Keratinocyte (primary cell): ENCODE data around the gene TNNT3. TPM values are rescaled to one million over a fixed set of nuclear protein-coding genes. Genes with fewer than 3 reads are reported as not detected.

Experiments
- DNase-seq: peaks from one replicate; pipeline ENCODE4 v3.0.0-alpha.2; 2011; ENCODE audit warnings: low read depth, missing footprints, low spot score
- FAIRE-seq: peaks from 2 replicates; lab custom pipeline; 2011; peaks lifted over from hg19 to GRCh38; lab: Jason Lieb, UNC
- H2AFZ ChIP-seq: 2 replicates; pipeline ENCODE4 v1.6.0; 2012; ENCODE audit warnings: low read length, control low read depth, inconsistent platforms; ENCODE audit not compliant: control insufficient read depth
- H3K27ac ChIP-seq: 2 replicates; pipeline ENCODE4 v1.5.1; 2011; ENCODE audit warnings: low read length; ENCODE audit not compliant: control insufficient read depth, insufficient read depth
- H3K27me3 ChIP-seq: 3 replicates; pipeline ENCODE4 v1.6.0; 2011; ENCODE audit warnings: low read length; ENCODE audit not compliant: control insufficient read depth, insufficient read depth; ENCODE audit errors: extremely low read depth
- H3K36me3 ChIP-seq, 2 experiments: 2 replicates in 1 of 2; 3 replicates in 1 of 2; pipeline ENCODE4 v1.5.1; 2011; ENCODE audit warnings: low read length in 2 of 2, mild to moderate bottlenecking in 1 of 2; ENCODE audit not compliant: control insufficient read depth in 2 of 2, insufficient read depth in 2 of 2; ENCODE audit errors: extremely low read depth in 1 of 2
- H3K4me1 ChIP-seq: 3 replicates; pipeline ENCODE4 v1.5.1; 2011; ENCODE audit warnings: low read length; ENCODE audit not compliant: control insufficient read depth, insufficient read depth; ENCODE audit errors: extremely low read depth
- H3K4me2 ChIP-seq: 3 replicates; pipeline ENCODE4 v1.6.0; 2011; ENCODE audit warnings: low read depth, low read length; ENCODE audit not compliant: control insufficient read depth, insufficient read depth; ENCODE audit errors: extremely low read depth
- H3K4me3 ChIP-seq, 3 experiments: fragments of 200-600 bp in 1 of 3; sonication (generic) in 1 of 3; 2 replicates in 2 of 3; 3 replicates in 1 of 3; pipeline ENCODE4 v1.5.1; 2011 to 2016; ENCODE audit warnings: low read length in 3 of 3, mild to moderate bottlenecking in 3 of 3, control low read depth in 2 of 3, inconsistent platforms in 1 of 3, low read depth in 1 of 3, mixed read lengths in 1 of 3, mixed run types in 1 of 3, moderate library complexity in 1 of 3; ENCODE audit not compliant: control insufficient read depth in 2 of 3, insufficient read depth in 2 of 3; ENCODE audit errors: extremely low read depth in 1 of 3
- H3K79me2 ChIP-seq: 2 replicates; pipeline ENCODE4 v1.6.0; 2012; ENCODE audit warnings: low read length; ENCODE audit not compliant: control insufficient read depth, insufficient read depth
- H3K9ac ChIP-seq: 3 replicates; pipeline ENCODE4 v1.6.0; 2011; ENCODE audit warnings: low read length; ENCODE audit not compliant: control insufficient read depth, insufficient read depth; ENCODE audit errors: extremely low read depth
- H3K9me1 ChIP-seq: 3 replicates; pipeline ENCODE4 v1.6.0; 2011; ENCODE audit warnings: low read length; ENCODE audit not compliant: control insufficient read depth, insufficient read depth; ENCODE audit errors: extremely low read depth
- H3K9me3 ChIP-seq: 2 replicates; pipeline ENCODE4 v1.5.1; 2012; ENCODE audit warnings: low read depth, low read length; ENCODE audit not compliant: control insufficient read depth
- H4K20me1 ChIP-seq: 3 replicates; pipeline ENCODE4 v1.6.0; 2011; ENCODE audit warnings: low read length; ENCODE audit not compliant: control insufficient read depth, insufficient read depth; ENCODE audit errors: extremely low read depth
- EZH2 ChIP-seq: IDR thresholded peaks from one replicate; pipeline ENCODE4 v1.6.1; 2012; ENCODE audit warnings: inconsistent platforms, mild to moderate bottlenecking, low read length, moderate library complexity
- dilution Hi-C: fragments of 300-500 bp; cut with MboI; formaldehyde crosslinking; loops from one replicate; pipeline ENCODE4 v1.7.0; 2020; ENCODE audit warnings: low sequenced_read_pairs; ENCODE audit not compliant: extremely low pct_ligation_motif_present
- polyA plus RNA-seq, 5 experiments: library from polyadenylated mRNA; depleted of rRNA in 3 of 5; stranded (reverse) in 3 of 5; stranded (forward) in 1 of 5; unstranded in 1 of 5; fragments of >200 nt; gene quantifications; 1 replicate in 1 of 5; 2 replicates in 3 of 5; 3 replicates in 1 of 5; pipeline versions ENCODE4 v1.2.1 to v1.2.3, GENCODE V29; 2011 to 2012; ENCODE audit warnings: missing spikeins in 2 of 5, low read depth in 1 of 5, low replicate concordance in 1 of 5
- TF ChIP-seq, protein P1 (sequence below), 3 experiments: IDR thresholded peaks in 1 of 3; conservative IDR thresholded peaks in 1 of 3; optimal IDR thresholded peaks in 1 of 3; 2 replicates in 2 of 3; 3 replicates in 1 of 3; pipeline versions ENCODE3 to v1.5.1; 2011; ENCODE audit warnings: low read length in 3 of 3, mild to moderate bottlenecking in 3 of 3, moderate library complexity in 2 of 3, control low read depth in 1 of 3, inconsistent platforms in 1 of 3; ENCODE audit not compliant: insufficient read depth in 2 of 3; ENCODE audit errors: extremely low read depth in 1 of 3

TNNT3 gene
- polyA plus RNA-seq, 1 donor (not counting 4 experiments of a cell fraction or from before 2014, with no cell fraction given) = 0.09 TPM

DNA sequence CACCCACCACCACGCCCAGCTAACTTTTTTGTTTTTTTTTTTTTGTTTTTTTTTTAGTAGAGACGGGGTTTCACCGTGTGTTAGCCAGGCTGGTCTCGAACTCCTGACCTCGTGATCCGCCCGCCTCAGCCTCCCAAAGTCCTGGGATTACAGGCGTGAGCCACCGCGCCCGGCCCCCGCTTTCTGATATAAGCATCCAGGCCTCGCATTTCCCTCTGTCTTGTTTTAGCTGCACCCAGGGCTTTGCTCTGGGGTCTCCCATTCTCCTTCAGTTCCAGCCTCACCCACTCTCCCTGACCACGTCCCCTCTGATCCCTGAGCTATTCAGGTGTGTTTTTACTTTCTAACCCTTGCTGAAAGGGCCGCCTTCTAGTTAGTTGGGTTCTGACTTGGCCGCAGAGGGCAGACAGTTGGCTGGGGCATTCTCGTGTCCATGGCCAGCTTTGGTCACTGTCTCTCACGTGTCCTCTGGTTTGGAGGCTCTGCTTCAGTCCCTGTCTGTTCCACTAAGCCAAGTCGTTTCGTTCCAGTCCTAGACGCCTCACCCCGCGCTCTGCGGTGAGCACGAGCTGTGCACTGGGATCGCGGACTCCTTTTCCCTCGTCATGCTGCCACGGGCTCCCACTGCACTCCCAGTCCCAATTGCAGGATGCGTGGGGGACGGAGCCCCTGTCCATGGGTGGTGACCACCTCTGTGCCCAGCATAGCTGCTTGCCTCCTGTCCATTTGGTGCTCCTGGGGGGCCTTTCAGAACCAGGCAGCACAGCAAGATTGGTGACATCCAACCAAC, 6.0 kb upstream of the TNNT3 start:
- Histone ChIP-seq H3K9me1 (no peaks in the 10 kb centered on the region), H3K4me2 (no peak overlapping the region), H3K4me1 (no peaks in the 10 kb centered on the region), H3K9me3 (no peaks in the 10 kb centered on the region), H4K20me1 (no peaks in the 10 kb centered on the region), H3K27ac (no peak overlapping the region), H3K79me2 (no peaks in the 10 kb centered on the region), H3K4me3 (no peak overlapping the region), H3K9ac (no peak overlapping the region), H2AFZ (no peak overlapping the region), H3K36me3 (no peaks in the 10 kb centered on the region), H3K27me3 (peaks cover 10% of the 10 kb centered on the region)
- TF ChIP-seq EZH2 = no peak
- TF ChIP-seq, protein P1, sequence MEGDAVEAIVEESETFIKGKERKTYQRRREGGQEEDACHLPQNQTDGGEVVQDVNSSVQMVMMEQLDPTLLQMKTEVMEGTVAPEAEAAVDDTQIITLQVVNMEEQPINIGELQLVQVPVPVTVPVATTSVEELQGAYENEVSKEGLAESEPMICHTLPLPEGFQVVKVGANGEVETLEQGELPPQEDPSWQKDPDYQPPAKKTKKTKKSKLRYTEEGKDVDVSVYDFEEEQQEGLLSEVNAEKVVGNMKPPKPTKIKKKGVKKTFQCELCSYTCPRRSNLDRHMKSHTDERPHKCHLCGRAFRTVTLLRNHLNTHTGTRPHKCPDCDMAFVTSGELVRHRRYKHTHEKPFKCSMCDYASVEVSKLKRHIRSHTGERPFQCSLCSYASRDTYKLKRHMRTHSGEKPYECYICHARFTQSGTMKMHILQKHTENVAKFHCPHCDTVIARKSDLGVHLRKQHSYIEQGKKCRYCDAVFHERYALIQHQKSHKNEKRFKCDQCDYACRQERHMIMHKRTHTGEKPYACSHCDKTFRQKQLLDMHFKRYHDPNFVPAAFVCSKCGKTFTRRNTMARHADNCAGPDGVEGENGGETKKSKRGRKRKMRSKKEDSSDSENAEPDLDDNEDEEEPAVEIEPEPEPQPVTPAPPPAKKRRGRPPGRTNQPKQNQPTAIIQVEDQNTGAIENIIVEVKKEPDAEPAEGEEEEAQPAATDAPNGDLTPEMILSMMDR (optimal IDR thresholded peaks at IDR 0.05 in 1 of 3, IDR thresholded peaks at IDR 0.05 in 1 of 3, conservative IDR thresholded peaks at IDR 0.05 in 1 of 3; ENCODE audit: extremely low read depth in 1 of 3, insufficient read depth in 2 of 3, low read length in 3 of 3) = no peak
- dilution Hi-C loops = no loop called here
- DNase-seq (no peak), FAIRE-seq (no peak)

DNA sequence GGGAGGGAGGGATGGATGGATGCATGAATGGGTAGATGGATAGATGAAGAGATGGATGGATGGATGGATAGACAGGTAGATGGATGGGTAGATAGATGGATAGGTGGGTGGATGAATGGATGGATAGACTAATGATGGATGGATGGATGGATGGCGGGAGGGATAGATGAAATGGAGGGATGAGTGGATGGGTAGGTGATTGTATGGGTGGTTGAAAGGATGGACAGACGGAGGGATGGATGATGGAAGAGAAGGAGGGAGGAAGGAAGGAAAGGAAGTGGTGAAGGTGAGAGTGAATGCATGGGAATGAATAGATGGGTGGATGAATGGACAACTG, 3.7 kb upstream of the TNNT3 start:
- dilution Hi-C loops = no loop called here
- no peak for FAIRE-seq
- Histone ChIP-seq H3K4me3 (no peak overlapping the region), H3K27ac (no peak overlapping the region), H3K9me3 (no peaks in the 10 kb centered on the region), H3K4me1 (no peaks in the 10 kb centered on the region), H3K4me2 (no peak overlapping the region), H2AFZ (no peak overlapping the region), H4K20me1 (no peaks in the 10 kb centered on the region), H3K9ac (no peak overlapping the region), H3K79me2 (no peaks in the 10 kb centered on the region), H3K36me3 (no peaks in the 10 kb centered on the region), H3K9me1 (no peaks in the 10 kb centered on the region), H3K27me3 (peaks cover 10% of the 10 kb centered on the region)
- no peak for DNase-seq
- no peak for TF ChIP-seq EZH2
- TF ChIP-seq, protein P1 (optimal IDR thresholded peaks at IDR 0.05 in 1 of 3, IDR thresholded peaks at IDR 0.05 in 1 of 3, conservative IDR thresholded peaks at IDR 0.05 in 1 of 3; ENCODE audit: extremely low read depth in 1 of 3, insufficient read depth in 2 of 3, low read length in 3 of 3) = no peak
